ENCODE measurements around the gene TRPC4.

The TRPC4 gene

DNA sequence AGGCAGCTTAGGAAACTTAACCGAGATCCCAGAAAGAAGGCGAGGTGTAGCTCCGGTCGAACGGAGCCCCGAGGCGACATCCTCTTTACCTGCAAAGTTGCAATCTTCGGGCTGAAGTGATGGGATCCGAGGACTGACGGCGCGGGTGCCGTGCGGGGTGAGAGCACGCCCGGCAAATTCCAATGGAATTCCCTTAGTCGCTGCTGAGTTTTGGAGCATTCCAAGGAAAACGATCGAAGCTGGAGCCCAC lies 141 bp downstream of the TRPC4 start:
- DNase-seq (ENCODE audit: low read depth in 1 of 2, low spot score in 1 of 2): no peak
- TF ChIP-seq REST (IDR thresholded peaks at IDR 0.05; ENCODE audit: insufficient replicate concordance, low read depth) (no peak), POLR2AphosphoS5 (IDR thresholded peaks at IDR 0.05; ENCODE audit: low read depth) (no peak), GABPA (IDR thresholded peaks at IDR 0.05; ENCODE audit: low read depth) (no peak), CTCF (IDR thresholded peaks at IDR 0.05; ENCODE audit: insufficient read depth, low read length) (no peak), SPI1 (IDR thresholded peaks at IDR 0.05; ENCODE audit: borderline replicate concordance, low read depth) (no peak)
- H3K27ac ChIP-seq (replicated peaks): no peak overlapping the region
- H3K27me3 ChIP-seq (ENCODE audit: insufficient read depth, poor library complexity, severe bottlenecking): peaks cover 27% of the 10 kb centered on the region
- no peak overlapping the region for H3K4me3 ChIP-seq (replicated peaks; ENCODE audit: insufficient read depth, low read length)

DNA sequence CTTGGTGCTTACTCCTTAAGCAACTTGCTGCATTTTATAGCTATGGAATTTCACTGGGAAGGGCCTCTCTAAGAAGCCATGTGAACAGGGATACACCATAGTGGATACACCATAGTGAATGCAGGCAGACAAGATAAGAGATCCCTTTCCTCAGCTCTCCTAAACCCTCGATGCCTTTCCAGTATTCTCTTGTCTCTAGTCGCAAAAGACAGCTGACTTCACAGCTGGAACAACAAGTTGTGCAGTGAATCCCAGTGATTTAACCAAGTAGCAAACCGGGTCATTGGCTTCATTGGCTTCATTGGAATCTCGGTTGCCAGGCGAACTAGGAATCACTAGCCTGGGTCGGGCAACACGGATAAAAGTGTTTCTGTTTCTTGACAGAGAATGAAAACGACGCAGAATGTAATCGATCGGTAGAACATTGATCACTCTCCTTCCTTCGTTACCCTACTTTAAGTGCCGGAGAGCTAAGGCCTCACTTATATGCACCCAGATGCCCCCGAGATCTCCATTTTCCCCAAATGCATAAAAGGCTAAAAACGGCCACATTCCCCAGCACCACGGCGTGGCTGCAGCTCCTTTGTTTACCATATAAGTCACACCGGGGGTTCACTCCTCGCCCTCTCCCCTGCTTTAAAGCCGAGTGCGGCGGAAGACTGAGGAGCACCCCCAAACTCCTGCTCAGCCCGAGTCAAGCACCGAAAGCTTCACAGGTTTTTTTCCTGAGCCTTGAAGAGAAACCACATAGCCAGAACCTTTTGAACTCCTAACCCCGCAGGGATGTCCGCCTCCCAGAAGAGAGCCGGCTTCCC lies 674 bp downstream of the TRPC4 start:
- no peak overlapping the region for H3K4me3 ChIP-seq (replicated peaks; ENCODE audit: insufficient read depth, low read length)
- peaks cover 27% of the 10 kb centered on the region for H3K27me3 ChIP-seq (ENCODE audit: insufficient read depth, poor library complexity, severe bottlenecking)
- DNase-seq (ENCODE audit: low read depth in 1 of 2, low spot score in 1 of 2): no peak
- TF ChIP-seq POLR2AphosphoS5 (IDR thresholded peaks at IDR 0.05; ENCODE audit: low read depth) (no peak), SPI1 (IDR thresholded peaks at IDR 0.05; ENCODE audit: borderline replicate concordance, low read depth) (no peak), GABPA (IDR thresholded peaks at IDR 0.05; ENCODE audit: low read depth) (no peak), CTCF (IDR thresholded peaks at IDR 0.05; ENCODE audit: insufficient read depth, low read length) (no peak), REST (IDR thresholded peaks at IDR 0.05; ENCODE audit: insufficient replicate concordance, low read depth) (no peak)
- no peak overlapping the region for H3K27ac ChIP-seq (replicated peaks)

GRCh38 chr13:37863708-37864107 lies 5.9 kb downstream of the TRPC4 start:
- H3K4me3 ChIP-seq (replicated peaks; ENCODE audit: insufficient read depth, low read length): no peak overlapping the region
- no peak for DNase-seq (ENCODE audit: low read depth in 1 of 2, low spot score in 1 of 2)
- no peak for TF ChIP-seq GABPA (IDR thresholded peaks at IDR 0.05; ENCODE audit: low read depth)
- no peak for TF ChIP-seq CTCF (IDR thresholded peaks at IDR 0.05; ENCODE audit: insufficient read depth, low read length)
- no peak for TF ChIP-seq REST (IDR thresholded peaks at IDR 0.05; ENCODE audit: insufficient replicate concordance, low read depth)
- TF ChIP-seq SPI1 (IDR thresholded peaks at IDR 0.05; ENCODE audit: borderline replicate concordance, low read depth): no peak
- TF ChIP-seq POLR2AphosphoS5 (IDR thresholded peaks at IDR 0.05; ENCODE audit: low read depth): no peak

More at GRCh38 chr13:37863708-37864107, 5.9 kb downstream of the TRPC4 start:
- Histone ChIP-seq H3K27ac (replicated peaks) (no peak overlapping the region), H3K27me3 (ENCODE audit: insufficient read depth, poor library complexity, severe bottlenecking) (peaks cover 6% of the 10 kb centered on the region)
